Activated CD8-positive, alpha-beta memory T cell treated with anti-CD3 and anti-CD28 coated beads, Interleukin-2, amount 10 ng/mL, durations not matched to agents 7 days and 5 days (primary cell): ENCODE results near the gene HBA1. TPM values are rescaled to one million over a fixed set of nuclear protein-coding genes. Genes with fewer than 3 reads are reported as not detected.
"Not testable (repeated sequence)": the region's sequence is repeated elsewhere in the genome, so short reads cannot be mapped to it uniquely, and the experiment has no call there.

Experiments
- ATAC-seq: fragments of 150-1000 bp; cut with Tn5 transposase; one replicate; pipeline ENCODE4 v1.10.0; 2021; ENCODE audit warnings: moderate library complexity
- CTCF ChIA-PET: fragments of 350-600 bp; sonication (Branson Sonifier 250); formaldehyde crosslinking; loops from one replicate; lab custom pipeline; 2021; ENCODE audit warnings: antibody characterized with exemption; lab: Charles Lee
- DNase-seq: peaks from one replicate; pipeline ENCODE4 v3.0.0-alpha.2; 2020
- H3K27ac Mint-ChIP-seq: one replicate; pipeline ENCODE4 v1.8.0; 2021; ENCODE audit warnings: mild to moderate bottlenecking, mixed read lengths
- H3K27me3 Mint-ChIP-seq: one replicate; pipeline ENCODE4 v1.8.0; 2021; ENCODE audit warnings: mixed read lengths
- H3K36me3 Mint-ChIP-seq: one replicate; pipeline ENCODE4 v1.8.0; 2021; ENCODE audit warnings: mild to moderate bottlenecking, mixed read lengths
- H3K4me1 Mint-ChIP-seq: one replicate; pipeline ENCODE4 v1.8.0; 2021; ENCODE audit warnings: mixed read lengths
- H3K4me3 Mint-ChIP-seq: one replicate; pipeline ENCODE4 v1.8.0; 2021; ENCODE audit warnings: mild to moderate bottlenecking, moderate library complexity, mixed read lengths
- H3K9me3 Mint-ChIP-seq: one replicate; pipeline ENCODE4 v1.8.0; 2022; ENCODE audit warnings: low read depth, mixed read lengths
- total RNA-seq, 2 experiments: library from RNA; stranded (reverse); gene quantifications; one replicate each; pipeline ENCODE4 v1.2.3, GENCODE V29; 2021

The HBA1 gene
- total RNA-seq, 2 experiments from 2014 or later, result not detected

- ATAC-seq, H3K4me1 Mint-ChIP-seq, H3K4me3 Mint-ChIP-seq, H3K9me3 Mint-ChIP-seq, H3K27ac Mint-ChIP-seq, H3K27me3 Mint-ChIP-seq, DNase-seq: not testable (repeated sequence)
- CTCF ChIA-PET, result interaction anchor here (2.0 kb wide), 1 partner anchor 144 kb away, joined by 6 read pairs; no protein-coding TSS in a partner anchor
- peaks cover 23% of the 10 kb centered on the region for H3K36me3 Mint-ChIP-seq
These were observed 32.9 kb downstream of the HBA1 start for GRCh38 chr16:209359-209758.

- ATAC-seq, result not testable (repeated sequence)
These were observed 35.2 kb downstream of the HBA1 start for GRCh38 chr16:211631-212180.

GRCh38 chr16:212999-213398 lies 36.5 kb downstream of the HBA1 start:
- CTCF ChIA-PET, result no interaction called here
- H3K27me3 Mint-ChIP-seq, result no peaks in the 10 kb centered on the region
- H3K9me3 Mint-ChIP-seq, result no peaks in the 10 kb centered on the region
- no peak for ATAC-seq
- no peak for DNase-seq
- no peak overlapping the region for H3K4me3 Mint-ChIP-seq
- no peak overlapping the region for H3K27ac Mint-ChIP-seq
- peaks cover 11% of the 10 kb centered on the region for H3K36me3 Mint-ChIP-seq
- no peaks in the 10 kb centered on the region for H3K4me1 Mint-ChIP-seq

More at GRCh38 chr16:211631-212180, 35.2 kb downstream of the HBA1 start:
- H3K9me3 Mint-ChIP-seq, CTCF ChIA-PET, H3K4me3 Mint-ChIP-seq, H3K27me3 Mint-ChIP-seq, H3K27ac Mint-ChIP-seq, H3K4me1 Mint-ChIP-seq, DNase-seq: not testable (repeated sequence)
- peaks cover 14% of the 10 kb centered on the region for H3K36me3 Mint-ChIP-seq

- CTCF ChIA-PET, result no interaction called here
- Mint-ChIP-seq H3K4me3 (no peak overlapping the region), H3K4me1 (peaks cover 4% of the 10 kb centered on the region), H3K9me3 (no peaks in the 10 kb centered on the region), H3K27ac (no peak overlapping the region), H3K27me3 (no peaks in the 10 kb centered on the region), H3K36me3 (peaks cover 27% of the 10 kb centered on the region)
- ATAC-seq, result no peak
- no peak for DNase-seq
These were observed 43.5 kb downstream of the HBA1 start for GRCh38 chr16:220021-220420.

Other genes starting within 250 kb of the HBA1 start
- gene POLR3K, start 123.1 kb upstream of the HBA1 start, total RNA-seq, result 10 to 100 TPM; 40.4 to 53.1 TPM
- gene SNRNP25, start 122.9 kb upstream of the HBA1 start, total RNA-seq, result 10 to 100 TPM; 86.6 to 90.8 TPM
- gene RHBDF1, start 104.0 kb upstream of the HBA1 start, total RNA-seq, result under 1 TPM; 0.23 to 0.33 TPM
- gene MPG, start 98.5 kb upstream of the HBA1 start, total RNA-seq, result 10 to 100 TPM; 60.2 to 60.6 TPM
- gene NPRL3, start 38.0 kb upstream of the HBA1 start, total RNA-seq, result 10 to 100 TPM; 33.7 to 34.6 TPM
- gene HBZ, start 24.0 kb upstream of the HBA1 start, total RNA-seq, result not detected
- not detected for gene HBM, start 10.7 kb upstream of the HBA1 start, total RNA-seq
- not detected for gene HBA2, start 3.8 kb upstream of the HBA1 start, total RNA-seq
- gene HBQ1, start 3.8 kb downstream of the HBA1 start, total RNA-seq, result not detected
- gene LUC7L, start 52.8 kb downstream of the HBA1 start, total RNA-seq, result 10 to 100 TPM; 60.0 to 65.3 TPM
- 10 to 100 TPM in 1 of 2 experiments, 1 to 10 TPM in 1; 9.1 to 10.1 TPM for gene FAM234A, start 58.1 kb downstream of the HBA1 start, total RNA-seq
- not detected for gene RGS11, start 99.3 kb downstream of the HBA1 start, total RNA-seq
- not detected for gene ARHGDIG, start 103.9 kb downstream of the HBA1 start, total RNA-seq
- gene PDIA2, start 106.5 kb downstream of the HBA1 start, total RNA-seq, result not detected
- 10 to 100 TPM; 22.3 to 25.7 TPM for gene AXIN1, start 176.0 kb downstream of the HBA1 start, total RNA-seq
- 10 to 100 TPM; 89.0 to 90.7 TPM for gene MRPL28, start 193.9 kb downstream of the HBA1 start, total RNA-seq
- 10 to 100 TPM; 46.6 to 50.4 TPM for gene PGAP6, start 205.3 kb downstream of the HBA1 start, total RNA-seq
- 1 to 10 TPM; 6.7 to 7.0 TPM for gene NME4, start 220.5 kb downstream of the HBA1 start, total RNA-seq
- gene DECR2, start 225.2 kb downstream of the HBA1 start, total RNA-seq, result 1 to 10 TPM; 5.9 to 6.3 TPM
- 10 to 100 TPM; 25.9 to 32.1 TPM for gene RAB11FIP3, start 249.0 kb downstream of the HBA1 start, total RNA-seq